GM12872 (cell line): ENCODE measurements around the gene SUPT6H.

Source experiments
- TF ChIP-seq, protein P1 (sequence below): IDR thresholded peaks from 3 replicates; pipeline ENCODE4 v1.5.1; 2011; ENCODE audit warnings: low read depth, mild to moderate bottlenecking, low read length, moderate library complexity; ENCODE audit not compliant: insufficient read depth

The SUPT6H gene

DNA sequence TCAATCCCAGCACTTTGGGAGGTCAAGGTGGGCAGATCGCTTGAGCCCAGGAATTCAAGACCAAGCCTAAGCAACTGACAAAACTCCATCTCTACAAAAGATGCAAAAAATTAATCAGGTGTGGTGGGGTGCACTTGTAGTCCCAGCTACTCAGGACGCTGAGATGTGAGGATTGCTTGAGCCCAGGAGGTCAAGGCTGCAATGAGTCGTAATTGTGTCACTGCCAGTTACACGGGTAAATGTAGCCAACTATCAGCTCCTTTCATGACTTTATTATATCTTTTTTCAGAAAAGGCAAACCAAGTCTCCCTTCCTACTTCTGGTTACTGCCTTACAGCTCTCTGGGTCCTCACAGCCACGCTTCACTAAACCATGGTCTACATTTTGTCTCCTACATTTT lies 4.2 kb upstream of the SUPT6H start:
- TF ChIP-seq, protein P1, sequence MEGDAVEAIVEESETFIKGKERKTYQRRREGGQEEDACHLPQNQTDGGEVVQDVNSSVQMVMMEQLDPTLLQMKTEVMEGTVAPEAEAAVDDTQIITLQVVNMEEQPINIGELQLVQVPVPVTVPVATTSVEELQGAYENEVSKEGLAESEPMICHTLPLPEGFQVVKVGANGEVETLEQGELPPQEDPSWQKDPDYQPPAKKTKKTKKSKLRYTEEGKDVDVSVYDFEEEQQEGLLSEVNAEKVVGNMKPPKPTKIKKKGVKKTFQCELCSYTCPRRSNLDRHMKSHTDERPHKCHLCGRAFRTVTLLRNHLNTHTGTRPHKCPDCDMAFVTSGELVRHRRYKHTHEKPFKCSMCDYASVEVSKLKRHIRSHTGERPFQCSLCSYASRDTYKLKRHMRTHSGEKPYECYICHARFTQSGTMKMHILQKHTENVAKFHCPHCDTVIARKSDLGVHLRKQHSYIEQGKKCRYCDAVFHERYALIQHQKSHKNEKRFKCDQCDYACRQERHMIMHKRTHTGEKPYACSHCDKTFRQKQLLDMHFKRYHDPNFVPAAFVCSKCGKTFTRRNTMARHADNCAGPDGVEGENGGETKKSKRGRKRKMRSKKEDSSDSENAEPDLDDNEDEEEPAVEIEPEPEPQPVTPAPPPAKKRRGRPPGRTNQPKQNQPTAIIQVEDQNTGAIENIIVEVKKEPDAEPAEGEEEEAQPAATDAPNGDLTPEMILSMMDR = no peak

DNA sequence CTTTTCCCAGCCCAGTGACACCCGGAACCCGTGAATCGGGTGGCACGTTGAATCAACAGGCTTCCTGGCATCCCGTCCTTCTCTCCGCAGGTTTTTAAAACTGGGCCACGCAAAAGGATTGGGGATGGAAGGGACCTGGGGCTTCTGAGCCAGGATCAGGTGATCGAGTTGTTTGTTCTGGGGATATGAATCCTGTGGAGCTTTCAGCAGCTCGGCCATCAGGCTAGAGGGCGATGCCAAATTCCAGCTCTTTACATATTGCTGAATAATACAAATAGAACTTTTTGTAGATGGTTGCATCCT lies 473 bp downstream of the SUPT6H start:
- TF ChIP-seq, protein P1 = no peak

DNA sequence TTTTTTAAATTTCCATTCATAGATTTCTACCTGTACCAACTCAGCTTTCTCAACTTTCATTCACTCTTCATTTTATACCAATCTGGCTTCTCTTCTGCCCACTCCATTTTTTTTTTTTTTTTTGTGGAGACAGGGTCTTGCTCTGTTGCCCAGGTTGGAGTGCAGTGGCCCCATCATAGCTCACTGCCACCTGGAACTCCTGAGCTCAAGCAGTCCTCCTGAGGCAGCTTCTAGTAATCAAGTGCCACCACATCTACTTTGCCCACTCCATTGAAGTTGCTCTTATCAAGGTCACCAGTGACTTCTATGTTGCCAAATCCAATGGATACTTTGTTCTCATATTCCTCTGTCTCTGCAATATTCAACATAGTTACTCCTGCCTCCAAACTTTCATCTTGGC lies 1.7 kb downstream of the SUPT6H start:
- TF ChIP-seq, protein P1 = no peak

DNA sequence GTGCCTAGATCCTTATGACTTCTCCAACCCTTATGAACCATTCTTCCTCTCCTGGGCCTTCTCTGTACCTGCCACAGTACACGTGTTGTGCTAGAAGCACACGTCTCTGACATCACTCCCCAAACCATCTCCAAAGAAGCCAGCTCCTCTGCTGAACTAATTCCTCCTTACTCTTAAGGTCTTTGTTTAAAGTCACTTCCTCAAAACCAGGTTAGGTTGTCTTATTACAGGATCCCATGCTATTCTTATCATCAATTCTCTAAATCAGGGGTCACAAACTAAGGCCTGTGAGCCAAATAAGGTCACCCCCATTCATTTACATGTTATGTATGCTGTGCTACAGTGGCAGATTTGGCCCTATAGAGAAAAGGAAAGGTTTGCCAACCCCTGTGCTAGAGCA lies 4.0 kb downstream of the SUPT6H start:
- TF ChIP-seq, protein P1 = no peak

DNA sequence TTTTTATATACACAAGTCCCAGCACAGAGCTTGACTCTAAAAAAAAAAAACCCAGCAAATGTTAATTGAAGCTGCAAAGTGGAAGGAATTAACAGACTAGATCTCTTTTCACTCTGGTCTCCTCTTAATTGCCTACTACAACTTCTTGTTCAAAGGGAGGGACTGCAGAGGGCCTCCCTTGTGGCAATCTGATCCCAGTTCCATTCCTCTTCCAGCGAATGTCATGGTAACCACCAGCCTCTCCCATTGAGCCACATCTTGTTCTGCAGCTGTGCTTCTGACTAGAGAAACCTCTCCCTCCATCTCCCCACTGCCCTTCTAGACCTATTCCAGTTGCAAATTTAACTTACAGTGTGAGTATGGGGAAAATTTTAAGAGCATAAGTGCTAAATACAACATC lies 5.9 kb downstream of the SUPT6H start:
- TF ChIP-seq, protein P1 = no peak

DNA sequence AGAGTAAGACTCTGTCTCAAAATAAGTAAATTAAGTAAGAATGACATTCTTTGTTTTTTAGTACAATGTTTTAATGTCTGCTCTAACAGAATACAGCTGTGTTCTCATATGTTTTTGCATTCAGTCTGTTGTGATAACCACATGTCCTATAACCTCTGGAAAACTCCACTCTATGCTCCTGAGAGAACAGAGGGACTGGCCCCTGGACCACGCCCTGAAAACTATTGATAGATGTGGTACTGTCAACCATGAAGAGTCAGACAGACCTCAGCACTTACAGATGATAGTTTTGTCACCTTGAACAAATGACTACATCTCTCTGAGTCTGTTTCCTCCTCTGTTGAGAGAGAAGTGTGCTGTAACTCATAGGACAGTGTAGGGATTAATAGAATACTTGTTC lies 7.9 kb downstream of the SUPT6H start:
- TF ChIP-seq, protein P1 = no peak

DNA sequence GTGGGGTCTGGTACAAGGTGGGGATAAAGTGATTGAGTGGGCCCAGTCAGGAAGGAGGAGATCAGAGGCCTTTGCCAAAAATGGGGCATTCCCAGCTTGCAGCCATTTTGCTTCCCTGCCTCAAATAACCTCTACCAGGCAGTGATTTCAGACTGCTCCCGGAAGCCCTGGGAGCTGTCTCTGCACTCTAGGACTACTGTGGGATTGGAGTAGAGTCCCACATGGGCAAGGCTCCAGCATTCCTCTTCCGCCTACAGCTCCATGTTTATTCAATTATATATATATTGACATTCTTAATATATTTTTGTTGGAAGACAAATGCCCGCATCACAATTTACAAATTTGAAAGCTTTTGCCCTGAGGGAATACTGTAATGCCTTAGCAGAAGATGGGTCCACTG lies 13.5 kb downstream of the SUPT6H start:
- TF ChIP-seq, protein P1 = no peak

DNA sequence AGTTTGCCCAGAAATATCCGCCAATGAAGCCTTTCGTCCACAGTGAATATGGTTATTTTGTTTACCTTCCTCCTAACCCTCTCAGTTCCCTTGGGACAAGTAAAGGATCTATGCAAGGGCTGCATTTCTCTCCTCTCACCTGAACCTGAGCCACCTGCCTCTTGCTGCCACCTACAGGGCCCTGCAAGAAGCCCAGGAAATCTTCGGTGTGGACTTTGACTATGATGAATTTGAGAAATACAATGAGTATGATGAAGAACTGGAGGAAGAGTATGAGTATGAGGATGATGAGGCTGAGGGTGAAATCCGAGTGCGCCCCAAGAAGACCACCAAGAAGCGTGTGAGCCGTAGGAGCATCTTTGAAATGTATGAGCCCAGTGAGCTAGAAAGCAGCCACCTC lies 14.0 kb downstream of the SUPT6H start:
- TF ChIP-seq, protein P1 = peak; percentile 48
